ENCODE results near the gene CHST1. TPM values are rescaled to one million over a fixed set of nuclear protein-coding genes. Genes with fewer than 3 reads are reported as not detected.

CHST1 gene
- total RNA-seq, 2 experiments from 2014 or later: not detected

DNA sequence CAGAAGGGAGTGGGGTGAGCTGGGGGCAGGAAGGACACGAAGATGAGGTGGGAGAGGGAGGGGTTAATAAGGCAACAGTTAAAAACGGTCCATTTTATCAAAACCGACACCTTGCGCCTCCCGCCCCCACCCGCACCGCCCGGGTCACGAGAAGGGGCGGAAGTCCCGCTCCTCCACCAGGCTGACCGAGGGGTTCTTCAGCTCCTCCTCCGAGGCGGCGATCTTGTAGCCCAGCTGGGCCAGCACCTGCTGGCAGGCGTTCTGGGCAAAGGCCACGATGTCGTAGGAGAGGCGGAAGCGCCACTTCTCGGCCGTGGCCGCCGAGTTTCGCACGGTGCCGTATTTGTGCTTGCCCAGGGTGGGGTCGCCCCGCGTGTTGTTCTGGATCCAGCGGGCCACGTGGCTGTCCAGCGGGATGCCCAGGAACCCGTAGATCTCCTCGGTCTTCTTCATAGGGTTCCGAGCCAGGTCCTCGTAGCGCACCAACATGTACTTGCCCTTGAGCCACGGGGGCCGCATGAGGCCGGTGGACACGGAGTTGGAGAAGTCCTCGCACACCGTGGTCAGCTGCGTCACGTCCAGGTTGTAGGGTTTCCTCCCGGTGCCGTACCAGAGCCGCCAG lies 15.8 kb downstream of the CHST1 start:
- Mint-ChIP-seq H3K4me3 (no peak overlapping the region), H3K27me3 (peaks cover 30% of the 10 kb centered on the region), H3K4me1 (peaks cover 3% of the 10 kb centered on the region), H3K9me3 (no peaks in the 10 kb centered on the region), H3K36me3 (no peaks in the 10 kb centered on the region), H3K27ac (no peak overlapping the region)
- DNase-seq (no peak), ATAC-seq (ENCODE audit: low read depth) (no peak)
- POLR2A ChIA-PET: no interaction called here

DNA sequence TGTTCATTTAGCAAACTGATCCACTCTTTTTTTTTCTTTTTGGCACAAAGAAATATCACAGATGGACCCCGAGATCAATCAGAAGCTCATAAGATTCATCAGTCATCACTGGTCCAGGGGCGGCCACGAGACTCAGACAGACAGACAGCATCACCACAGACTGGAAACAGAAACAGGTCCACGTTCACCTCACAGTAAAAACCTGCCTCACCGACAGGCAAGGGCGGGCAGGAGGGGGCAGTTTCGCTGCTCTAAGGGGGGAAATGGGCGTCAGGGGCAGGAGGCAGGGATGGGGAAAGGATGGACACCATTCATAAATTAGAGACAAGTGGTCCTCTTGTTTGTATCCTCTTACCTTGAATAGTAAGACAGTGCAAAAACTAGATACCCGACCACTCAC lies 16.5 kb downstream of the CHST1 start:
- Mint-ChIP-seq H3K27ac (no peak overlapping the region), H3K36me3 (no peaks in the 10 kb centered on the region), H3K27me3 (peaks cover 32% of the 10 kb centered on the region), H3K4me1 (peaks cover 3% of the 10 kb centered on the region), H3K9me3 (no peaks in the 10 kb centered on the region), H3K4me3 (no peak overlapping the region)
- POLR2A ChIA-PET: no interaction called here
- ATAC-seq (ENCODE audit: low read depth) (no peak), DNase-seq (no peak)

DNA sequence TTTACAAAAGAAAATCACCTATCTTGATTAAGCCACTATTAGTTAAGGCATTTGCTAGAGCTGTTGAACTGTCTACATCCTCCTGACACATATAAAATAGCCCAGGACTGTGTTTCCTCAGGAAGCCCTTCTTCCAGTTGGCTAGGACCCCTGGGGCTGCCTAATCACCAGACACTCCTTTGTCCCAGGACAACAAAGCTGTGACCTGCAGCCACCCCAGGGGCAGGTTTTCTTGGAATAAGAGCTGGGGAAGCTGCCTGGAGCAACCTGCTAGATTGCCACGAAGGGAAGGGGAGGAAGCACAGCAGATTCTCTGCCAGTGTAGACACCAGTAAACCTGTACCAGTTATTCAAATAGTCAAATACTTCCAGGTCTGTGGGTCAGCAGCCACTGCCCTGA lies 17.6 kb downstream of the CHST1 start:
- Mint-ChIP-seq H3K36me3 (no peaks in the 10 kb centered on the region), H3K27ac (no peak overlapping the region), H3K4me3 (no peak overlapping the region), H3K9me3 (no peaks in the 10 kb centered on the region), H3K4me1 (peaks cover 7% of the 10 kb centered on the region), H3K27me3 (peaks cover 34% of the 10 kb centered on the region)
- ATAC-seq (ENCODE audit: low read depth) (no peak), DNase-seq (no peak)
- POLR2A ChIA-PET: no interaction called here

DNA sequence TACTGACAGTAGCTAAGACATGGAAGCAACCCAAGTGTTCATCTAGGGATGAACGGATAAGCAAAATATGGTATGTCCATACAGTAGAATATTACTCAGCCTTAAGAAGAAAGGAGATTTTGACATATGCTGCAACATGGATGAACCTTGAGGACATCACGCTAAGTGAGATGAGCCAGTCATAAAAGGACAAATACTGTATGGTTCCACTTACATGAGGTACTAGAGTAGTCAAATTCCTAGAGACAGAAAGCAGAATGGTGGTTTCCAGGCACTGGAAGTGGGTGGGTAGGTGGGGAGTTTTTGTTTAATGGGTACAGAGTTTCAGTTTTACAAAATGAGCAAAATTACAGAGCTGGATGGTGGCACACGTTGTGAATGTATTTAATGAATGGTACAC lies 18.1 kb downstream of the CHST1 start:
- H3K36me3 Mint-ChIP-seq: no peaks in the 10 kb centered on the region
- ATAC-seq (ENCODE audit: low read depth) (no peak), DNase-seq (no peak)
- H3K9me3 Mint-ChIP-seq: no peaks in the 10 kb centered on the region
- H3K27me3 Mint-ChIP-seq: peaks cover 31% of the 10 kb centered on the region
- H3K4me3 Mint-ChIP-seq: no peak overlapping the region
- H3K4me1 Mint-ChIP-seq: peaks cover 7% of the 10 kb centered on the region
- H3K27ac Mint-ChIP-seq: no peak overlapping the region
- POLR2A ChIA-PET: no interaction called here

DNA sequence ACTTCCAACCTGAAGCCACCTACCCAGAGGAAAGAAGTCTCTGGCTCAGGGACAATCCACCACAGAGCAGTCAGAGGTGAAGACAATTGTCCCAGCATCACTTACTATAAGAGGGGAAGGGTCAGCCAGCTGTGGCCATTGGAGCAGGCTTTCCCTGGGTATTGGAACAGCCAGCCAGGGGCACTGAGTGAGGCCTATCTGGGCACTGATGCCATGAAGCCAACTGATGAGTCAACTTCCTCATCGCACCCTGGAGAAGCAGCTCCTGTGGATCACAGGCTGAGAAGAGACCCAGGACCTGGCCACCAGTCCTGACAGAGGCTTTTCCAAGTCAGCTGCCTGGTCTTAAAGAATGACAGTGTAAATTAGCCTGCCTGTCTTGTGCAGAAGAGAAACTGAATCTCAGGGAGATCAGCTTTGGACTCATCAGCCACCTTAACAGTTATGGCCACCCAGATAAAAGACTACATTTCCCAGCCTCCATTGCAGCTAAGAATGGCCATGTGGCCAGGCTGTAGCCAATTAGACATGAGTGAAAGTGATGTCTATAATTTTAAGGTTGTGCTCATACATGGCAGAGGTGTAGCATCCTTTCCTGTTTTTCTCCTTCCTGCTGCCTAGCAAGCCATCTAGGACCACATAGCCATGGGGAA lies 19.0 kb downstream of the CHST1 start:
- Mint-ChIP-seq H3K27me3 (peaks cover 26% of the 10 kb centered on the region), H3K27ac (no peak overlapping the region), H3K4me1 (peaks cover 7% of the 10 kb centered on the region), H3K9me3 (no peaks in the 10 kb centered on the region), H3K36me3 (no peaks in the 10 kb centered on the region), H3K4me3 (no peak overlapping the region)
- POLR2A ChIA-PET: no interaction called here
- ATAC-seq (ENCODE audit: low read depth): peak; percentile 42
- no peak for DNase-seq

DNA sequence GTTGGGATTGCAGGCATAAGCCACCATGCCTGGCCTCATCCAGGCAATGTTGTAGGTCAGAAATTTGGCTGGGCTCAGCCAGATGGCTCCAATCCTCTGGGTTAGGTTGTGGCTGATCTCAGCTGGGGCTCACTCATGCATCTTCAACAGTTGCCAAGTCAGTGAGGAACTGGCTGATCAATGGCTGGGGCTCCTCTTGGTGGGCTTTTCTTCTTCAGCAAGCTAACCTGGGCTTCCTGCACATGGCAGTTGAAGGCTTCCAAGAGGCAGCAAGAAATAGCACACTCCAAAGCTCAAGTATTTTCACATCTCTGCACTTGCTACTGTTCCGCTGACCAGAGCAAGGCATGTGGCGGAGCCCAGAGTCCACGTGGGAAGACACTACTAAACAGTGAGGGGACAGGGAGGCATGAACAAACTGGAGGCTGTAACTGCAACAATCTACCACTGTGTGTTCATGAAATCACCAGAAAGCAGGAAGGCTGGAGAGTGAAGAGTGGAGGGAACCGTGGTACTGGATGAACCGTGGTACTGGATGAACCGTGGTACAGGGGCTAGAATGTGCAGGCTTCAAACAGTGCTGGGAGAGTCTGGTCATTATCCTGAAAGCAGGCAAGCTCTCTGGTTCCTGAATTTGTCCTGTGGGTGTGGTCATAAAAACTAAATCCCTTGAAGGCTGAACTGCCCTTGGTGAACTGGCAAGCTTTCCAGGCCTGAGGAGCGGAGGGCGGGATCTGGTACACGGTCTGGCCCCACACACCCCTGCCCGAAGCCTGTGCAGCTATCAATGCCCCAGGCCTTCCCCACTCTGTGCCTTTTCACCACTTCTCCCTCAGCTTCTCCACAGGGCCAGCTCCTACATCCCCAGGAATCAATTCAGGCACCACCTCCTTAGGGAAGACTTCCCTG lies 20.2 kb downstream of the CHST1 start:
- no peak for DNase-seq
- H3K4me1 Mint-ChIP-seq: peaks cover 4% of the 10 kb centered on the region
- peaks cover 21% of the 10 kb centered on the region for H3K27me3 Mint-ChIP-seq
- no peak for ATAC-seq (ENCODE audit: low read depth)
- no peaks in the 10 kb centered on the region for H3K9me3 Mint-ChIP-seq
- H3K27ac Mint-ChIP-seq: no peak overlapping the region
- POLR2A ChIA-PET: no interaction called here
- no peak overlapping the region for H3K4me3 Mint-ChIP-seq
- H3K36me3 Mint-ChIP-seq: no peaks in the 10 kb centered on the region

DNA sequence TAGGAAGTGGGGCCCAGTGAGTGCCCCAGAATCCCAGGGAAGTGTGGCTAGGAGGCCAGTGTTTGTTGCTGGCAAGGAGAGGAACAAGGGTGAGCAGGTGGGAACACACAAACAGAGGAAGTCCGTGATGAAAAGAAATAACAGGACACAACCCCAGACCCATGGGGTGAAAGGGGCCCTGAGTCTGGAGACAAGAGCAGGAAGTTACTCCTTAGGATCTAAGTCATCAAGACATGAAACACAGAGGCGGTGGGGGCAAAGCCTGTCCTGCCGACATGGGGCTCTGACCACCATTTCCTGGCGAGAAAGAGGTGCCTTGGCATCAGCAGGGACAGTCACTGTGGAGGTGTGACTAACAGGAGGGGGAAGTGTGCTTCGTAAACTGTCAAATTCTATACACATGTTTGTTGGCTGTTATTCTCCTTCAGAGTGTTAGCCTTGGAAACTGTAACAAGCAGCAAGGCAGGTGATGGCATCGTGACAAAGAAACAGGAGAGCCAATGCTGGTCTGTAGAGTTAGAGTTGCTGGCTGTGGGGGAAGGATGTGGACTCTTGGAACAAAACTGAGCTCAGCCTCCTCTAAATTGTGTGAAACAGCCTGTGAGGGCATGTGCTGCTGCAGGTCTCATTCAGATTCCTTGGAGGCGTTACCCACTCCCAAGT lies 21.7 kb downstream of the CHST1 start:
- Mint-ChIP-seq H3K9me3 (peaks cover 1% of the 10 kb centered on the region), H3K27me3 (peaks cover 22% of the 10 kb centered on the region), H3K4me3 (no peak overlapping the region), H3K27ac (no peak overlapping the region), H3K36me3 (no peaks in the 10 kb centered on the region), H3K4me1 (peaks cover 4% of the 10 kb centered on the region)
- no peak for ATAC-seq (ENCODE audit: low read depth)
- POLR2A ChIA-PET: no interaction called here
- DNase-seq: no peak

DNA sequence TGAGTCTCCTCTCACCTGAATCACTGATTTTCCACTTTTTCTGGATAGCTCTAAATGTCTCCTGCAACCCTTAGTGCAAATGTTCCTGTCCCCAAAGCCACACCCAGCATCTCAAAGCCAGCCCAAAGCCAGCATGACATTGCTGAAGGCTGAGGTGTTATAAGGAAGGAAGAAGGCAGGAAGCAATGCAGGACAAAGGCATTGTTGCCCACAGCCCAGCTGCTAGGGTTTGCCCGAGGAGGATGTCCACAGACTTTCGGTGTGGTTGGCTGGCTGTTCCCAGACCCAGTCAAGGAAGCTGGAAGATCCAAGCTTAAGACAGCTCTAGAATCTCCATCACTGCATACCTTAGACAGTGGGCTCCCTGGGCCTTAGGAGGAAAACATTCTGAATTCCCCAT lies 23.5 kb downstream of the CHST1 start:
- H3K4me1 Mint-ChIP-seq: peaks cover 4% of the 10 kb centered on the region
- peaks cover 25% of the 10 kb centered on the region for H3K27me3 Mint-ChIP-seq
- ATAC-seq (ENCODE audit: low read depth): no peak
- no peak overlapping the region for H3K27ac Mint-ChIP-seq
- POLR2A ChIA-PET: no interaction called here
- DNase-seq: no peak
- H3K4me3 Mint-ChIP-seq: no peak overlapping the region
- H3K9me3 Mint-ChIP-seq: peaks cover 4% of the 10 kb centered on the region
- H3K36me3 Mint-ChIP-seq: no peaks in the 10 kb centered on the region

DNA sequence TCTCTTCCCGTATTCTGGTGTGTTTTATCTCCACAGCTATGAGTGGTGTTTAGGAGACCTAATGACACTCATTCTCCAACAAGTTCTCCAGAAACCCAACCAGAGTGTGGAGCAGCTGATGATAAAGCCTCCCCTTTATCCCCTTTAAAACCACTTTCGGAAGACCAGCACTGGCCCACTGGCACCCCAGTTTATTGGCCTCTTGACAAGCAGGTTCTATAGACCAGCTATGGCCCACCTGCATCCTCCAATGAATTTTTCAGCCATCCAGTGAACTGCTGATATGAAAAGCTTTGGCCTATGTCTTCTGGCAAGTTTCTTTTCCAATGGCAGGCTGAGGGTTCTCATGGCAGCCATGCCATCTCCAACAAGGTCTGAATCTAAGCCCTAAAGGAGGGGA lies 27.4 kb downstream of the CHST1 start:
- no peak overlapping the region for H3K4me3 Mint-ChIP-seq
- no peak overlapping the region for H3K27ac Mint-ChIP-seq
- H3K9me3 Mint-ChIP-seq: peaks cover 4% of the 10 kb centered on the region
- H3K36me3 Mint-ChIP-seq: no peaks in the 10 kb centered on the region
- ATAC-seq (ENCODE audit: low read depth): no peak
- peaks cover 22% of the 10 kb centered on the region for H3K27me3 Mint-ChIP-seq
- POLR2A ChIA-PET: no interaction called here
- DNase-seq: no peak
- H3K4me1 Mint-ChIP-seq: no peaks in the 10 kb centered on the region

DNA sequence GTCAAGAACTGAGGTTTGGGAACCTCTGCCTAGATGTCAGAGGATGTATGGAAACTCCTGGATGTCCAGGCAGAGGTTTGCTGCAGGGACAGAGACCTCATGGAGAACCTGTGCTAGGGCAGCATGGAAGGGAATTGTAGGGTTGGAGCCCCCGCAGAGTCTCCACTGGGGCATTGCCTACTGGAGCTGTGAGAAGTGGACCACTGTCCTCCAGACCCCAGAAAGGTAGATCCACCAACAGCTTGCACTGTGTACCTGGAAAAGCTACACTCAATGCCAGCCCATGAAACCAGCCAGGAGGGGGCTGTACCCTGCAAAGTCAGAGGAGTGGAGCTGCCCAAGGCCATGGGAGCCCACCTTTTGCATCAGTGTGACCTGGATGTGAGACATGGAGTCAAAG lies 29.5 kb downstream of the CHST1 start:
- H3K4me1 Mint-ChIP-seq: no peaks in the 10 kb centered on the region
- no peaks in the 10 kb centered on the region for H3K36me3 Mint-ChIP-seq
- no peak overlapping the region for H3K4me3 Mint-ChIP-seq
- H3K27me3 Mint-ChIP-seq: peaks cover 28% of the 10 kb centered on the region
- DNase-seq: no peak
- peaks cover 4% of the 10 kb centered on the region for H3K9me3 Mint-ChIP-seq
- POLR2A ChIA-PET: no interaction called here
- H3K27ac Mint-ChIP-seq: no peak overlapping the region
- ATAC-seq (ENCODE audit: low read depth): no peak

DNA sequence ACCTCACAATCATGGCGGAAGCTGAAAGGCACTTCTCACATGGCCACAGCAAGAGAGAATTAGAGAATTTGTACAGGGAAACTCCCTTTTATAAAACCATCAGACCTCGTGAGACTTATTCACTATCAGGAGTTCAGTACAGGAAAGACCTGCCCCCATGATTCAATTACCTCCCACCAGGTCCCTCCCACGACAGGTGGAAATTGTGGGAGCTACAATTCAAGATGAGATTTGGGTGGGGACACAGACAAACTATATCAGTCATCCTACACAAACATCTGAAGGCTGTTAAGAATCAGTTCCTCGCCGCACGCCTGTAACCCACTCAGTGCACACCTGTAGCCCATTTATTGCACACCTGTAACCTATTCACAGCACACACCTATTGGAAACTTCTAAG lies 39.8 kb downstream of the CHST1 start:
- H3K4me1 Mint-ChIP-seq: no peaks in the 10 kb centered on the region
- H3K9me3 Mint-ChIP-seq: no peaks in the 10 kb centered on the region
- H3K27ac Mint-ChIP-seq: no peak overlapping the region
- ATAC-seq (ENCODE audit: low read depth) (no peak), DNase-seq (no peak)
- no peaks in the 10 kb centered on the region for H3K36me3 Mint-ChIP-seq
- POLR2A ChIA-PET: no interaction called here
- no peak overlapping the region for H3K4me3 Mint-ChIP-seq
- H3K27me3 Mint-ChIP-seq: peaks cover 16% of the 10 kb centered on the region

DNA sequence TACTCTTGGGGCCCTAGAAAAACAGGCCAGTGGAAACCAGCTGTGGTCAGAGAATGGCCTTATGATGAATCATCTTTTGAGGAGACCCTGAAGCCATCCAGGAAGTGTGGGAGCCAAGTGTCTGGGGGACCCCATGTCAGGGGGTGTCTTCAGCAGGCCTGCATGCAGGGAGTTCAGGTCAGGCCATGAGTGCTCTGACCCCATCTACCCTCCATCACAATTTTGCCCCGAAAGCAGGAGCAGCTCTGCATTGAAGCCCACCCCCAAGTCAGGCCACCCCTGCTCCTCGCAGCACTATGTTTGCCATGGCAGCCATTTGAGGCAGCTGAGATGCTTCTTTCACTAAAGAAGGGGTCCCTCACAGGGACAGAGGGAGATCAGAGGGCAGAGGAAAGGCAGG lies 41.3 kb downstream of the CHST1 start:
- no peaks in the 10 kb centered on the region for H3K9me3 Mint-ChIP-seq
- H3K4me1 Mint-ChIP-seq: no peaks in the 10 kb centered on the region
- H3K4me3 Mint-ChIP-seq: no peak overlapping the region
- H3K36me3 Mint-ChIP-seq: no peaks in the 10 kb centered on the region
- H3K27ac Mint-ChIP-seq: no peak overlapping the region
- DNase-seq (no peak), ATAC-seq (ENCODE audit: low read depth) (no peak)
- peaks cover 10% of the 10 kb centered on the region for H3K27me3 Mint-ChIP-seq
- POLR2A ChIA-PET: no interaction called here

DNA sequence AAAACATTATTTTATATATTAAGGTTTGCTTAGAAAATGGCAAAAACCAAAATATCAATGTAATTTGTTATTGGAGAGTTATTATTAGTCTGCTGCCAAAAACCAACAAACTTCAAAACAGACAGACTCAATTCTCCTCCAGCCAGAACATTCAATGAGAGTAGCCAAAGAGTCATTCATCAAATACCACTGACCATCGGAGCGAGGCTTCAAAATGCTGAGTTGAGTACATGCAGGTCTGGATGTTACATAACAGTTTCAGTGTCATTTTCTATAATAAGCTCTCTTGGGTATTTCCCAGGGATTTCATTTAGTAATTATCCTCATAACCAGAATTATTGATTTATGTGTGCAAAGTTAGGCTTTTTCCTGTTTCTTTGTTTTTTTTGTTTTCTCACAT lies 42.6 kb downstream of the CHST1 start:
- peaks cover 8% of the 10 kb centered on the region for H3K27me3 Mint-ChIP-seq
- H3K36me3 Mint-ChIP-seq: no peaks in the 10 kb centered on the region
- H3K9me3 Mint-ChIP-seq: no peaks in the 10 kb centered on the region
- H3K4me3 Mint-ChIP-seq: no peak overlapping the region
- POLR2A ChIA-PET: no interaction called here
- ATAC-seq (ENCODE audit: low read depth): no peak
- DNase-seq: no peak
- H3K27ac Mint-ChIP-seq: no peak overlapping the region
- no peaks in the 10 kb centered on the region for H3K4me1 Mint-ChIP-seq
